Activated effector memory CD4-positive, alpha-beta T cell treated with anti-CD3 and anti-CD28 coated beads, Interleukin-2, amount 50 U/mL, for 16 hours (primary cell): ENCODE results near the gene AACS.
"Not testable (repeated sequence)": the region's sequence is repeated elsewhere in the genome, so short reads cannot be mapped to it uniquely, and the experiment has no call there.

ENCODE experiments used
- DNase-seq: peaks from one replicate; pipeline ENCODE4 v3.0.0-alpha.2; 2020

Gene AACS

DNA sequence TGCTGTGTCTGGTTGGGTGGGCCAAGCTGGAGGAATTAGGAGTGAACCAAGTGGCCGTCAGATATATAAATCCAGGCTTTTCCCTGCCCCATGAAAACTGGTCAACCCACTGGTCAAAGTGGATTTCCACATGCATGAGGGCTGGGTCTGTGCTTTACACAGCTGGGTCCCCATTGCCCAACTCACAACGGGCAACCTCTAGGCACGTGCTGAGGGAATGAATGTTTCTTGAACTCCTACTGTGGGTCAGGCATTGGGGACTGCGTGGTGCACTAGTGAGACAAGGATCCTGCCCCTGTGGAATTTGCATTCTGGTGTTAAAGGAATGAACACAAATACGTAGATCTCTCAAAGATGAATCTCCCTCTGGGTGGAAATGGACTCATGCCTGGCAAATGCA, 7.5 kb upstream of the AACS start:
- DNase-seq, result no peak

DNA sequence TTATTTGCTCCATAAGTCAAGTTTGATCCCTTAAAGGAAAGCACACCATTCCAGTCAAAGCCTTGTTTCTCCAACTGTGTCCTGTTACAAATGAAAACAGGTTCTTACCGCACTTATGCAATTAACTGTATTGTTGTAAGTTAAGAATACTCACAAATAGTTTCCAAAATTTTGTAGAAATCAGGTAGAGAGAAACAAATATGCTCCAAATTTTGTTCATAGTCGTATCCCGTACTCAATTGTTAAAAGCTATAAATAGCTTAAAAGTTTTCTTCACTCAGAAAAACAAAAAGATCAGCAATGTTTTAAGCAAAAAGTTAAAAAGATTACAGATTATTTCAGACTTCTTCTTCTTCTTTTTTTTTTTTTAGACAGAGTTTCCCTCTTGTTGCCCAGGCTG, 4.0 kb upstream of the AACS start:
- no peak for DNase-seq

DNA sequence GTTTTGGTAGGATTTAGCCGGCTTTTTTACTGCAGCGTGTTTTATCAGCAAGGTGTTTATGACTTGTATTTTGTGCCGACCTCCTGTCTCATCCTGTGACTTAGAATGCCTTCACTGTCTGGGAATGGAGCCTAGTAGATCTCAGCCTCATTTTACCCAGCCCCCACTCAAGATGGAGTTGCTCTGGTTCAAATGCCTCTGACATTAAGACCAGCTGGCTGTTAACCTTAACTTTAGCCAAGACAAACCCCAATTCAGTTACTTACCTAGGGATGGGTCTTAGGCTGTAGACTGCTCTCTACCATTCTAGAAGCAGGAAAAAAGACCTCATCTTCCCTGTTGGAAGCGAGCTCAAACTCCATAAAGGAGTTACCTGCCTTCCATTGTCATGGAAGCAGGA, 1.7 kb upstream of the AACS start:
- DNase-seq, result not testable (repeated sequence)

DNA sequence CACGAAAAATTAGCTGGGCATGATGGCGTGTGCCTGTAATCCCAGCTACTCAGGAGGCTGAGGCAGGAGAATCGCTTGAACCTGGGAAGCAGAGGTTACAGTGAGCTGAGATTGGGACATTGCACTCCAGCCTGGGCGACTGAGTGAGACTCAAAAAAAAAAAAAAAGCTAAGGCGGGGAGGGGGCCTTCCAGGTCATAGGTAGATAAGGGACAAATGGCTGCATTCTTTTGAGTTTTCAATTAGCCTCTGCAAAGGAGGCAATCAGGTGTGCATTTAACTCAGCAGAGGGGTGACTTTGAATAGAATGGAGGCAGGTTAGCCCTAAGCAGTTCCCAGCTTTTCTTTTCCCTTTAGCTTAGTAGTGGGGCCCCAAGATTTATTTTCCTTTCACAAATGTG, 743 bp upstream of the AACS start:
- no peak for DNase-seq

DNA sequence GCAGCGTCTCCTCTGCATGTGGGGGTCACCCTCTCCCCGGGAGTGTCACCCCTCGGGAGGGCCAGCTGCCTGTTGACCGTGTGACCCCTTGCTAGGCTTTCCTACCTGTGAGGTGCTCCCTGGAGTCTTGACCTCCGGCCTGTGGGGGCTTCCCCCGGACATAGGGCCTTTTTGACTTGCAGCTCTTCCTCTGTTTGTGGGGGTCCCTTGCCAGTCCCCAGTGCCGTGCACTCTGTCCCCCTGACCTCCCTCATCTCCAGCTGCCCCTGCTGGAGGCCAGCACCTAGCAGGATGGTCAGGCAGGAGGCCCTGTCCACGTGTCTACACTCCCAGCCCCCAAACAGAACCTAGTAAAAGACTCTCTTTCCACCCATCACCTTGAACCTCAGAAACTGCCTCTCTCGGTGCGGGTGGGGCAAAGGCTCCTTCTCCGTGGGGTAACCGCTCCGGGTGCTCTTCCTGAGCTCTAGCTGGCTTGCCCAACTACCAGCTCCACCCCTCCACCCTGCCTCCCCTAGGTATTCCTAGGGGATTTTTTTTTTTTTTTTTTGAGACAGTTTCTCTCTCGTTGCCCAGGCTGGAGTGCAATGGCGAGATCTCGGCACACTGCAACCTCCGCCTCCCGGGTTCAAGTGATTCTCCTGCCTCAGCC, 810 bp downstream of the AACS start:
- DNase-seq, result no peak

DNA sequence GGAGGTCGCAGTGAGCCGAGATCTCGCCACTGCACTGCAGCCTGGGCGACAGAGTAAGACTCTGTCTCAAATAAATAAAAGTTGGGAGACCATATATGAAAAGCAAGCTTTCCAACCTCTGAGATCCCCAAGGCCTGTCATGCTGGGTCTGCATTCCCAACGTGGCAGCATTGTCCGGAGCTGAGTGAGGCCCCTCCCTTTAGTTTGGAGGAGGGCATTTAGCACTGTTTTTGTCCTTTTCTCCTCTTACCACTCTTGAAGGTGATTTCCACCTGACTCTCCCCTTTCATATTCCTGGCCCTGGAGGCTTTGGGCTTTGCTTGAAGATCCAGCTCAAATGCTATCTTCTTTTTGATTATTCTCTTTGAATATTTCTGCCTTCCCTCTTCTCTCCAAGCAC, 3.2 kb downstream of the AACS start:
- DNase-seq, result no peak

DNA sequence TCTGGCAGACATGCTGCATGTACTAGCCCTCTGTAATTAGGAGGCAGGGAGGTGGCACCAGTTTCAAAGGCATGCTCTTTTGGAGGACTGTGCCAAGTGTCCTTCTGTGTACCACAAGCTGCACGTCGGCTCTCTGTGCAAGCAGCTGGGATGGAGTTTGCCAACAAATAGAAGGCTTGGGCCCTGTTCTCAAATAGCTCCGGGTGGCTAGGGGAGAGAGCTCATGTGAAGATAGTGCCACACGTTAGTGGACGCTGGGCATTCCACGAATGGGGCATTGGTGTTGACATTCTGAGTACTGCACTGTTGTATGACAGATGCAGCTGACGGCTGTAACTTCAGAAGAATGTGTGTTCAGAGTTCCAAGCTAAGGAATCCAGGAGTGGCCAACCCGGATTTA, 4.4 kb downstream of the AACS start:
- DNase-seq, result no peak

DNA sequence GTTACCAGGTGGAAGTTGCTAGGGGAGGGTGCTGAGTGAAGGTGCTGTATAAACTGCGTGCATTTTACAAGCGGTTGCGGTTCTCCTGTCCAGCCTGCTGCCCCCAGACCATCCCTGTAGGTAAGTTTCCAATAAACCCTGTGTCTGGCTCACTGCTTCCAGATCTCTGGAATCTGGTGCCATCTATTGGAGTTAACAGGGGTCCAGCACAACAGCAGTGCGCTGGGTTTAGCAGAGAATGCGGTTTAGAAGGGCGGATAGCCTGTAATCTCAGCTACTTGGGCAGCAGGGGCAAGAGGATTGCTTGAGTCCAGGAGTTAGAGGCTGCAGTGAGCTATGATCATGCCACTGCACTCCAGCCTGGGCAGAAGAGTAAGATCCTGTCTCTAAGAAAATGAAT, 4.9 kb downstream of the AACS start:
- DNase-seq, result no peak

DNA sequence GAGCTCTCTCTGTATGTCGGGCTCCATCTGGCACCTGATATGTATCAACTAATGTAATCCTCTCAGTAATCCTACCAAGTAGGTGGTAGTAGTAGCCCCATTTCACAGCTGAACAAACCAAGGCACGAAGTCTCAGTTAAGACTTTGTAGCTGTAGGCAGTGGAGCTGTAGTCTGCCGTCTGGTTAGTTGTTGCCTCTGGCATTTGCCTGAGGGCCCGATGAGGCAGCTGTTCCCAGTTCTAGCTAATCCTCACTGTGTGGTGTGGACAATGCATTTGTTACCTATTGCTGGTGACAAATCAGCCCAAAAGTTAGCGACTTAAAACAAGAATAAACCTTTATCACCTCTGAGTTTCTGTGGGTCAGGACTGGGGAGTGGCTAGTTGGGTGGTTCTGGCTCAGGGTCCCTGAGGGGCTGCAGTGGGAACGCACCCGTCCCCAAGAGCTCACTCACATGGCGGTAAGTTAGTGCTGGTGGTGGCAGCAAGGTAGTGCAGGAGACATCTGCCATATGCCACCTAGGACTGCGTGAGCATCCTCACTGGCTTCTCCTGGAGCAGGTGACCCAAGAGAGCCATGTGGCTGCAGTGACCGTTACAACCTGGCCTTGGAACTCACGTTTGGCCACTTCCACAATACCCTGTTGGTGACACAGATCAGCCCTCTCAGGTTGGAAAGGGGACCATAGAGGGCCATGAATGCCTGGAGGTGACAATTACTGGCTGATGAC, 5.6 kb downstream of the AACS start:
- DNase-seq, result no peak

DNA sequence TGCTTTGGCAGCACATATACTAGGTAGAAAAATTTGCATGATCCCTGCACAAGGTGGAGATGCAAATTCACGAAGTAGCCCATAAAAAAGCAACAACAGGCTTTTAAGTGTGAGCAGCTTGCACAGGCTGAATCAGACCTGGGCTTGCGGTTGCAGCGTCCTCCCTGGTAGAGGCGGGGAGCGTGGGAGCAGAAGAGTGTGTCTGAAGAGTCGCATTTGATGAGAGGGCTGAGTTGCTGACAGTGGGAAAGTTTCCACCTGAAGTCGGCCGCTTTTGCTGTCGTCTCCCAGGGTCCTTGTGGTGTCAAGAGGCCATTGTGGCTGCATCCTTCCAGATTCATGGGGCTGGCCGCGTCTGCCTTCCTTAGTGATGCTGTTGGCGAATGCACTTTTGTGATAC, 6.2 kb downstream of the AACS start:
- no peak for DNase-seq

DNA sequence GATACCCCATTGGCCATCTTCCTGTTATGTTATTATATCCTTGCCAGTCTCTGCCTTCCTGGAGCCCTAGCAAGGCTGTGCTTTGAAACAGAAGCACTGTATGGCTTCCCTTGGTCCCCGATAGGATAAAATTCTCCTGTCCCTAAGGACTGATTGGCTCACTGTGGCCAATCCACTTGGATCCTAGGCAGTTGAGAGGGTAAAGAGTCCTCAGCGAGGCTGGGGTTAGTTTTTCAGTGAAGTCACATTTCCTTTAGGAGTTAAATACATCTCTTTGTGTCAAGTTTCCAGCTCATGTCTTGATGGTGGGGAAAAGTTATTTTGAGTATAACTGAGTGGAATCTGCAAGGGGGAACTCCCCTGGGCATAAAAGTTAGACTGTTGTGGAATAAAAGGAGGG, 7.3 kb downstream of the AACS start:
- no peak for DNase-seq

DNA sequence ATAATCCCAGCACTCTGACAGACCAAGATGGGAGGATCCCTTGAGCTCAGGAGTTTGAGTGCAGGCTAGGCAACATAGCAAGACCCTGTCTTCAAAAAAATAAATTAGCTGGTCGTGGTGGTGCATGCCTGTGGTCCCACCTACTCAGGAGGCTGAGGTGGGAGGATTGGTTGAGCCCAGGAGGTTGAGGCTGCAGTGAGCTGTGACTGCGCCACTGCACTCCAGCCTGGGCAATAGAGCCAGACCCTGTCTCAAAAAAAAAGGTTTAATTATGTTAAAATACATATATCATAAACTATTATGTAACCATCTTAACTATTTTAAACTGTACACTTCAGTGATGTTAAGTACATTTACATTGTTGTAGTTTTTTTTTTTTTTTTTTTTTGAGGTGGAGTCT, 9.1 kb downstream of the AACS start:
- not testable (repeated sequence) for DNase-seq

DNA sequence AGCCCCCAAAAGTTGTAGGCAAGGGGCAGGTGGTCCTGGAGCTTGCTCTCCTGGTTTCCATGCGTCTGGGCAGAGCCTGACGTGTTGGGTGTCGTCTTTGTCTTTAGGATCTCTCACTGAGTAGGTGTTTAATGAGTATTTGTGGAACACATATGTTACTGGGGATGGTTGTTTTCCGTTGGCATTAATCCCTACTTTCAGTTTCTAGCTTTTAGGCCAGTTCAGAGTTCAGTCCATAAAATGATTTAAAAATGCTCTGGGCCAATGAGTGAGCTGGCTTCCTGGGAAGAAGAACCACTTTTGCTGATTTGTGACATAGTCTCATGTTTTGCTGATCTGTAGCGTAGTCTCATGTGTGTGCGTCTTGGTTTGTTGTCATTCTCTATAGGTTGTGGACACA, 10.9 kb downstream of the AACS start:
- DNase-seq, result no peak

DNA sequence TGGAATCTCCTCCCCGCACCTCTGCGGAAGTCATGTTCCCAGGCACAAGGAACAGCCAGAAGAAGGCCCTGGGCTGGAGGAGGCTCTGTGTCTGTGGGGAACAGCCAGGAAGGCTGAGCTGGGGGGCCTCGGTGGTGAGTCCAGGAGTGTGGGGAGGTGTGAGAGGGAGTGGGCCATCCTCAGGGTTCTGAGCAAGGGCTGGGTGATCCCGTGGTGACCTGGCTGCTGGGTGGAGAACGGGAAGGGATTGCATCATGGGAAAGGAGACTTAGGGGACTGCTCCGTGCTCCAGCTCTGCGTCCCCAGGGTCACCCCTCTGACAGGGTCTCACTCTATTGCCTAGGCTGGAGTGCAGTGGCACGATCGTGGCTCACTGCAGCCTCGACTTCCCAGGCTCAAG, 13.8 kb downstream of the AACS start:
- DNase-seq, result no peak

DNA sequence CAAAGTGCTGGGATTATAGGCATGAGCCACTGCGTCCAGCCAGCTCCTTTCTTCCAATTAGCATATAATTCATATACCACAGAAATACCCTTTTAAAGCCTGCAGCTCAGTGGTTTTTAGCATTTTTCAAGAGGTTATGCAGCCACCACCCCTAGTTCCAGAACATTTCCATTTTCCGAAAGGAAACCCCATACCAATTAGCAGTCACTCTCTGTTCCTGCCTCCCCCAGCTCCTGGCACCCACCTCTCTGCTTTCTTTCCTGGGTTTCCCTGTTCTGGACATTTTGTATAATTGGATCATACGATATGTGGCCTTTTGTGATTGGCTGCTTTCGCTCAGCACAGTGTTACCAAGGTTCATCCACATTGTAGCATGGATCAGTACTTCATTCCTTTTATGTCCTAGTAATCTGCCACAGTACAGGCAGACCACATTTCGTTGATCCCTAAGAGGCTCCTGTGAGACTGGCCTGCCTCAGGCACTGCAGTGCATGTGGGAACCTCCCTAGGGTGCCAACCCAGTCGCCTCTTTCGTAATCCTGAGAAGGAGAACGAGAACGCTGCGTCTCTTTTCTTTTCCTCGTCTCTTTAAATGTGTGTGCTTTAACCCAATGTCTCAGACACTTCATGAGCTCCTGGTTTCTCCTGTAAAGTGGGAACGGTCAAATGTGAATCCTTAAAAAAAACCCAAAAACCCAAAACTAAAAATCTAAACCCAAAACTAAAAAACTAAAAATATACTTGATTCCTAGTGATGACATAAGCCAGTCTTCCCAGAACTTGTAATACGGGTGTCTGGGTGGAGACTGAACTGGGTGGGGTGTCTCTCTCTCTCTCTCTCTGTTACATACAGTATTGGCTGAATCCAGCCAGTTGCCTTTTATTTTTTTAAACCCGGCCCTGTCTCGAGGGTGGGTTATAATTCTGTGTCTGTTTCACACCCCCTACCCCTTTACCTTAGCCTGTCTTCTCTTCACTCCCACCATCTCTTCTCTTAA, 14.7 kb downstream of the AACS start:
- no peak for DNase-seq

DNA sequence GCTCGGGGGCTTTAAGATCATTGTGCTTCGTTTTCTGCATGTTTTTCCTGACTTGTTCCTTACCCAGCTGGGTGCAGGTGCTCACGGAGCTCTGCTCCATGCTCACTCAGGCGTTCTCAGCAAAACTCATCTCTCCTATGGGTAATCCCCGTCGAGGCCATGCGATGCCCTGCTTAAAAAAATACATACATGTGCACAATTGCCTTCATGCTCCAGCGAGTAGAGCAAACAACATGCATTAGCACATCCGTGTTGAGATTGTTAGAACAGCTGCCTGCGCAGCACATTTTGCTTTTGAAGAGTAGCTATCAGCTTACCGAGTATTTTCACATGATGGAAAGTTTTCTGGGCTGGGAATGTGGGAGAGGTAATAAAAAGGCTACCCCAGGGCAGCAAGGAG, 16.2 kb downstream of the AACS start:
- no peak for DNase-seq

DNA sequence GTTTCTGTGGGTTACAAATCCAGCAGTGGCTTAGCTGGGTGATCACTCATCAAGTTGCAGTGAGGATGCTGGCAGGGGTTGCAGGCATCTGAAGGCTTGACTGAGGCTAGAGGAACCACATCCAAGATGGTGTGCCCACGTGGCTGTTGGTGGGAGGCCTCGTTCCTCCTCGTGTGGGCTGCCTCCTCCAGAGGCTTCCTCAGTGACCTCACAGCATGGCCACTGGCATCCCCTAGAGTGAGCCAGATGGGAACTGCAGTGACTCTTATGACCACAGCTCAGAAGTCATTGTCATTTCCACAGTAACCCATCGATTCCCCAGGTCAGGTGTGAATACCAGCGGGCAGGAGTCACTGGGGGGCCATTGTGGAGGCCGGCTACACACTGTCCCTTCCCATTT, 17.8 kb downstream of the AACS start:
- no peak for DNase-seq

DNA sequence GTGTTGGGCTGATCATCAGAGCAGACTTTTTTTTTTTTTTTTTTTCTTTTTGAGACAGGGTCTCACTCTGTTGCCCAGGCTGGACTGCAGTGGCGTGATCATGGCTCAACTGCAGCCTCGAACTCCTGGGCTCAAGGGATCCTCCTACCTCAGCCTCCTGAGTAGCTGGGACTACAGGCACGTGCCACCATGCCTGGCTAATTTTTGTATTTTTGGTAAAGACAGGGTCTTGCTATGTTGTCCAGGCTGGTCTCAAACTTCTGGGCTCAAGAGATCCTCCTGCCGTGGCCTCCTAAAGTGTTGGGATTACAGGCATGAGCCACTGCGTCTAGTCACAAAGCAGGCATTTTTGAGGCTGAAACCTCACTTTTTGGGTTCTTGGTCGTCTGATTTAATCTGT, 23.0 kb downstream of the AACS start:
- DNase-seq, result not testable (repeated sequence)

DNA sequence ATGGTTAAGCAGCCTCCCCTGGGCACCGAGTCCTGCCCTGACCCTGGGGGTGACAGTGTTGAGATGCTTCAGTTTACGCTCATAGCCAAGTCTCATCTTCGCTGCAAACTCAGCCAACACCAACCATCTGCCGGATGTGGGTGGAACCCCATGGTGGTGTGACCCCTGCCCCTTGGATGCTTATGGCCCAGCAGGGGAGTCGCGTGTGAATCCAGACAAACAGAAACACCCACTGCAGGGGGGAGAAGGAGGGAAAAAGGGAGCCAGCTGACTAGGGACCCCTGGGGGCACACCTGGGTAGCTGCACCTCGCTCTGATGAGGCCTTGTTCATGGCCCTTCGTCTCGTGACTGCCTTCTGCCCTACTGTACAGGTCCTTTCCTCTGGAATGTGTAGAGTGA, 23.8 kb downstream of the AACS start:
- no peak for DNase-seq

DNA sequence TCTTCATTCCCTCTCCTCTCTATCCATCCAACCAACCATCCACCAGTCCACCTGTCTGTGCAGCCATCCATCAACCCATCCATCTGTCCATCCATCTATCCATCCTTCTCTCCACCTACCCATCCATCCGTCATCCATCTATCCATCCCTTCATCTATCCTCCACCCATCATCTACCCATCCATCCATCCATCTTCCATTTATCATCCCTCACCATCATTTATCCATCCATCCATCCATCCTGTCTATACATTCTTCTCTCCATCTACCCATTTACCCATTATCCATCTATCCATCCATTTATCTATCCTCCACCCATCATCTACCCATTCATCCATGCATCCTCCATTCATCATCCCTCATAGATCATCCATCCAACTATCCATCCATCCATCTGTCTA, 24.4 kb downstream of the AACS start:
- no peak for DNase-seq

DNA sequence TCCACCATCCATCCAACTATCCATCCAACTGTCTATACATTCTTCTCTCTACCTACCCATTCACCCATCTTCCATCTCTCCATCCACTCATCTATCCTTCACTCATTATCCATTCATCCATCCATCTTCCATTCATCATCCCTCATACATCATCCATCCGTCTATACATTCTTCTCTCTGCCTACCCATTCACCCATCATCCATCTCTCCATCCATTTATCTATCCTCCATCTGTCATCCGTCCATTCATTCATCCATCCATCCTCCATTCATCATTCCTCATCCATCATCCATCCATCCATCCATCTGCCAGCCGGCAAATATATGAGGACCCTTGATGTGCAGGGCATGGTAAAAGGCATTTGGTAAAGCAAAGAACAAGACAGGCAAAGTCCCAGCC, 25.2 kb downstream of the AACS start:
- DNase-seq, result no peak

DNA sequence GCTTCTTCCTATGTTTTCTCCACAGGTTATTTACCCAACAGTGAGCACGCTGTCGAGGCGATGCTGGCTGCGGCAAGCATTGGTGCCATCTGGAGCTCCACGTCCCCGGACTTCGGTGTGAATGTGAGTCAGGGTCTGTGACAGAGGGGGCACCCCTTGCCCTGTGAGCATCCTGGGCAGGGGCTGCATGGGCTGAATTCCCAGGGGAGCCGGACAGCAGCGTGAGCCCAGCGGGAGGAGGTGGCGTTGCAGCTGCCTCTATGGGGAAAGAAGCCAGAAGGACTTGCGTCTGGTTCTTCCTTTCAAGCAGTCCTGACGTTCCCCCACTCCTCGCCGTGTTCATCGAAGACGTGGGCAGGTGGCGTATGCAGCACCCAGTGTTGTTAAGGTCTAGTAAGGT, 26.2 kb downstream of the AACS start:
- no peak for DNase-seq

DNA sequence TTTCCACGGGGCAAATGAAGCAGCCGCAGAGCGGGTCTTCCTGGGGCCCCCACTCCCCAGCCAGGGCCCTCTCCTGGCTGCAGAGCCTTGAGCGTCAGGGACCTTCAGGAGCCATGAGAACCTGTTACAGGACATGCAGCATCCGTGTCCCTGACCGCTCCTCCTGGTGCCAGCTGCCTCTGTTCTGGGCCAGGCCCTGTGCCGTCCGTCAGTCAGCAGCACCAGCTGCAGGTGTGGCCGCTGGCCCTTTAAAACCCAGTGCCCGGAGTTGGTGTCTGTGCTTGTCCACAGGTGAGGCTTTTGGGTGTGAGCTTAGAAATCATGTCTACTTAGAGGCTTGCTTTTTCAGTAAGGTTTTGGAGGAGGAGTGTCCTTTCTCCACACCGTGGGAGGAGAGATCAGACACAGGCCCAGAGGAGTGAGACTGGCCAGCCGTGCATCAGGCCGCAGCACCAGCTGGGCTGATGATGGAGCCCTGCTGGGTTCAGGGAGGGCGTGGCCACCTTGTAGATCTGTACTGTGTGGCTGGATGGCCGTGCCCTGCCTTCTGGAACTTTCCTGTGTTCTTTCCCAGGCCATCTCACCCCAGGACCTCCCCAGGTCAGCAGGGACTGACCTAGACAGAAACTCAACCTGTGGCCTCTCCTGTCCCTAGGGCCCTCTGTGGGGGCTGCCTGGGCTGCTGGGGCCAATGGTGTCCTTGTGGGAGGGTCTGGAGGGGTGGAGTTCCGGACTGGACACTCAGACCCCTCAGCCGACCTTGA, 27.1 kb downstream of the AACS start:
- no peak for DNase-seq
